Posterior vena cava (tissue), 2 donors: ENCODE data around the gene GPRC5B. TPM values are rescaled to one million over a fixed set of nuclear protein-coding genes. Genes with fewer than 3 reads are reported as not detected.

Experiments used
- DNase-seq: peaks from one replicate; pipeline ENCODE4 v3.0.0-alpha.2; 2020; ENCODE audit warnings: low spot score
- intact Hi-C, 2 donors: fragments of 100-400 bp; cut with DNase I; formaldehyde crosslinking; loops; one replicate each; pipeline versions ENCODE4 v1.14.1 to v1.14.2; 2022 to 2023
- total RNA-seq, 2 donors: library from RNA; stranded (reverse); fragmentation: NEBNext Ultra II Directional; extraction: Animal tissue kit (Norgen Biotek cat#: 25700); gene quantifications; one replicate each; pipeline ENCODE4 v1.2.1, GENCODE V29; 2021
- donor health status: DM: yes; HTN: yes; CAD: no.
- donor health status: DM: yes; HTN: yes; CAD: no.

GPRC5B gene
- total RNA-seq, 2 donors from 2014 or later: 21.9 to 31.4 TPM

DNA sequence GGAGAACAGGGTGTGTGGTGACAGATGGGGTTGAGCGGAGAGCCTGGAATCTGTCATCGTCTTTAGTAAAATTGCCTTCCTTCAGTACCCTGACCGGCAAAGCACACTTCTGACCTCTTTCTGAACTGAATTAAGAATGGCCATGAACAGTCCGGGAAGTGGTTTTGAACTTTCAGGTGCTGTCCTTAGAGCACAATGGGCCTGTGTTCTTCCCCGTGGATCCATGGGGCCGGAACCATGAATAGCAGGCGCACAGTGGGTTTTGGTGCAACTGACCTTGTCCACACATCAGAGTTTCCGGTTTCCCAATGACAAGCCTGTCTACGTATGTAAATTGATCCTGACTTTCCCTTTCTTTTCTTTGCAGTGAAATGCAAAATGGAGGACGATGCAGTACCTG, 28.5 kb downstream of the GPRC5B start:
- DNase-seq: no peak
- intact Hi-C loops: no loop called here

DNA sequence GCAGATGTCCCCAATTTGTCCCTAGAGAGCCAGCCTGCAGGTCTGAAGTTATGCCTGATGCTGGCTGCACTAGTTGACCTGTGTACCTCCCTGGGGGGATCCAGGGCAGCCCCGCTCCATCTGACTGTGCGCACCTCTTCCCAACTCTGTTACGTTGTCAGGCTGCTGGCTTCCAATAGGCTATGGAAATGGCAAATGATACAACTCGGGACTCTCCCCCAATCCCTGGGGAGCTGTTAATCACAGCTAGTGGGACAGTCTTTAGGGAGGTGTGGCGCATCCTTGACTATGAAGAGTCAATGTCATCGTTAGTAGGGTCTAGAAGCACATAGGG, 30.1 kb downstream of the GPRC5B start:
- intact Hi-C loops: no loop called here
- DNase-seq: no peak

DNA sequence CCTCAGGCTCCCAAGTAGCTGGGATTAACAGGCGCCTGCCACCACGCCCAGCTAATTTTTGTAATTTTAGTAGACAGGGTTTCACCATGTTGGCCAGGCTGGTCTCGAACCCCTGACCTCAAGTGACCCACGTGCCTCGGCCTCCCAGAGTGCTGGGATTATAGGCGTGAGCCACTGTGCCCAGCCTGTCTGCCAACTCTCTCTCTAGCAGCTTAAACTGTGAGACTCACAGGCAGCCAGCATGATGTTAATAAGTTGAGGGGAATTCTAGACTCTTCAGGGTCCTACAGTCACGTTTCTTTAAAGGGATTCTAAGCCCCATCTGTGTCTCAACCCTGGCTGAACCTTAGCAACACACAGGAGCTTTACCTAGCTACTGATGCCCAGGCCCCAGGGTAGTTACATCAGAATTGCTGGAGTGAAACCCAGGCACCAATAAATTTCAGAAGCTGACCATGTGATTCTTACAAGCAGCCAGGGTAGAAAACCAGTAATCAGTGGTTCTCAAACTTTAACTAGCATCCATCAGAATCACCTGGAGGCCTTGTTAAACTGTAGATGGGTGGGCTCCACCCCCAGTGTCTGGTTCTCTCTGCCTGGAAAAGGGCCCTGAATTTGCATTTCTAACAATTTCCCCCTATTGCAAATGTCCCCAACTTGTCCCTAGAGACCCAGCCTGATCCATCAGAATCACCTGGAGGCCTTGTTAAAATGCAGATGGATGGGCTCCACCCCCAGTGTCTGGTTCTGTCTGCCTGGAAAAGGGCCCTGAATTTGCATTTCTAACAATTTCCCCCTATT, 30.7 kb downstream of the GPRC5B start:
- intact Hi-C loops: no loop called here
- no peak for DNase-seq

DNA sequence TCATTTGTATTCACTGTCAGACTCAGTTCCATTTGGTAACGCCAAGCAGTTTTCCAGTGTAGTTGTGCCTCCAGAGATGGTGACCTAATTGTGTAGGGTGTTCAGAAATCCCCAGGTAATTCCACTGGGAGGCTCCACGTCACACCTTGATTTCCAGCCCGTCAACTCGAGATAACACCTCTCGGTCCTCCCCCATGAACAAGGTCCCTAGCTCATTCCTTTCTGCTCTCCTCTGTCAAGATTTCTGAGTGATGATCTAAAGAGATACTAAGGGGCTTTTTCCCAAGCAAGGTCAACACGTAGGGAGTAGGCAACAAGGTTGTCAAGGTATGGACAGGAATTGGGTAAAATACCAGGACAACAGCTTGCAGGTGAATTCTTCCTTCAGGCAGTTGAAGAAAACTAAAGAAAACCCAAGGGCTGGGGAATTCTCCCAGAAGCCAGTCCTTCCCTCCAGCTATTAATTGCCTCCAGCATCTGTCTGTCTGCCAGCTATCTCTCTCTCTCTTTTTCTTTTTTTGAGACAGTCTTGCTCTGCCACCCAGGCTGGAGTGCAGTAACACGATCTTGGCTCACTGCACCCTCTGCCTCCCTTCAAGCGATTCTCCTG, 31.4 kb downstream of the GPRC5B start:
- intact Hi-C loops: no loop called here
- DNase-seq: no peak

DNA sequence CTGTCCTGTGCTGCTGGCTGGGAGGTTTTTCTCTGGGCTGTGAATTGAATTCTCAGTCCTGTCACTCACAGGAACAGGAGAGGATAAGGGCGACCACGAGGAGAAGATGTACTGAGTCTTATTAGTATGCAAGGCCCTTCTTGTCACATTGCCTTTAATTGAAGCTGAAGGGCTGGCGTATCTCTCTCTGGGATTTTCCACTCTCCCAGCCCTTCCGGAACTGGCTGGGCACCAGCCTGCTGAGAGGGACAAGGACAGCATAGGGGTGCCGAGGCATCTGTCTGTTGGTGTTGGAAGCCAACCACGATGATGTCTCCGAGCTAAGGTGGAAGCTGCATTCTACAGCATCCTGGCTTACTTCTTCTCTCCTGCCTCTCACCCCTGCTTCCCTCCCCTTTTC, 33.2 kb downstream of the GPRC5B start:
- no peak for DNase-seq
- intact Hi-C loops: no loop called here

DNA sequence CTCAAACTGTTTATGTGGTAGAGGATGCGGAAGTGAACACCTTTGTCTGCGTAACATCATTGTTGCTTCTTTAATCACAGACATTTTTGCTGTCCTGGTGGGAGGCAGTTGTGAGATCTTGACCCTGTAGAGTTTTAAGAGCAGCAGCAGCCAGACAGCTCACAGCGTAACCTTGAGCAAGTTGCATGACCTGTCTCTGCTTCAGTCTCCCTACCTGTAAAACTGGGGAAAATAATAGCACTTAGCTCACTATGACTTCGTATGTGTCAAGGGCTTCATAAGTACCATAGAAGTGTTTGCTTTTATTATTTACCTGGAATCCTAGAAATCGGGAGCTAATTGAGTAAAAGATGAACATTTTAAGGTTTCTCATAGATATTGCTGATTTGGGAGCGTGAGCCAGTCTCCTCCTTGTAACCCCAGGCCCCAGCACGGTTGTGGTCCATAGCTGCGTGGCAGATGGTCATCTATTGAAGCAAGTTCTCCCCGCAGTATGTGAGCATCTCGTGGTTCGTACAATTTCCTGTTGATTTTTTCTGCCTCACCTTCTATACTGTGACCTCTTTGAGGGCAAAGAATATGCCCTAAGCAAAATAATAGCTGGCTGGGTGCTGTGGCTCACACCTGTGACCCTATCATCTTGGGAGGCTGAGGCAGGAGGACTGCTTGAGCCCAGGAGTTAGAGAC, 34.4 kb downstream of the GPRC5B start:
- no peak for DNase-seq
- intact Hi-C loops: loop anchor here in 1 of 2 donors (1.0 kb wide), 1 partner anchor 12 kb away; no protein-coding TSS in a partner anchor

DNA sequence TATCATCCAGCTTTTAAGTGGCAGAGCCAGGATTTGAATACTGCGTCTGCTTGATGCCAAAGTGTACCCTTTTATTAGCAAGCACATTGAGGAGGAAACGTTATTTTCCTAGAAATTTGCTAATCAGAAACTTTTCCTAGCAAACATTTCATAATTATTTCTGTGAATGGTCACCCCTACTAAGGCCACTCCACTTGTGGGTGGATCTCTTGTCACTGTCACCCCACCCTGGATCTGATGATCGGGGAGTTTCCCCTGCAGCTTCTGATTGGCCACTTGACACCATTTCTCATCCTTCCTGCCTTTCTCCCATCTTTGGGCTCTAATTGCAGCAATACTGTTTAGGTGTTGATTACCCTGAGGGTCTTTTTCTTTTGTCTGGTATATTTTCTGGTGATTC, 35.9 kb downstream of the GPRC5B start:
- no peak for DNase-seq
- intact Hi-C loops: no loop called here

DNA sequence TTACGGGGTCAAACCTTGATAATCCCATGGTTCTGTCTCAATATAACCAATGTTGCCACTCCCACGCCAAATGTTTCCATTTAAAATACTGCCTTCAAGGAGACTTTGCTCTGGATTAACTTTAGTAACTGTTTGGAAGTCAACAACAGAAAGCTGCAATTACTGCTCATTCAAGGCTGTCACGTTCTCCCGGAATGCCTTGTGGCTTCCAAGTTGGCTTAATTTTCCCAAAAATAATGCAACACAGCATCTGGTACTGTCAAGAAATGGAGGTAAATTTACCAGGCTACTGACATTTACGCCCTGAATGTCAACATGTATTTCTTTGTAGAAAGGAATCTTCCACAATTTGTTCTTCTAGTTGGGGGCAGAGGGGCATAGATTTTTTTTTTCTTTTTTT, 38.2 kb downstream of the GPRC5B start:
- no peak for DNase-seq
- intact Hi-C loops: no loop called here

DNA sequence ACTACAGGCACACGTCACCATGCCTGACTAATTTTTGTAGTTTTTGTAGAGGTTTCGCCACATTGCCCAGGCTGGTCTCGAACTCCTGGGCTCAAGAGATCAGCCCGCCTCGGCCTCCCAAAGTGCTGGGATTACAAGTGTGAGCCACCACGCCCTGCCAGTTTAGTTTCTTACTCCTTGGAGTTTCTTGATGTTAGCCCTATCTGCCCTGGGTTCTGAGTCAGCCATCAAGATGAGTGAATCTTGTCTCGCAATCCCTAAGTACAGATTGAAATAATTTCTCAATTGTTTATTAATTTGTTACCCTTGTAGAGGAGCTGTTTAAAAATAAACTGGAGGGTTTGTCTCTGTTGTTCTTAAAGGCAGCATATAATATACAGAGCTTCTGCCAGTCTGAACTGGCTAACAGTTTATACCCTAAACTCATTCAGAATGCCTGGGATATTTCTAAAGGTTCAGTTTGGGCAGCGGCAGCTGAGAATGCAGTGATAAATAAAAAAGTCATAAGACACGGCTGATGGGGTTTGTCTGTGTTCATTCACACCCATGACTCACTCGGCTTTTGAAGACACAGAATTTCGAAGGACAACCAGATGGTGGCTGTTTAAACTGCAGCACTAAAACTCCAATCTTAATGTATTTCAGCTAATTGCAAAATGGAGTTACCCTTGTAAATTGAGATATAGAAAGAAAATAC, 39.6 kb downstream of the GPRC5B start:
- DNase-seq: no peak
- intact Hi-C loops: no loop called here

DNA sequence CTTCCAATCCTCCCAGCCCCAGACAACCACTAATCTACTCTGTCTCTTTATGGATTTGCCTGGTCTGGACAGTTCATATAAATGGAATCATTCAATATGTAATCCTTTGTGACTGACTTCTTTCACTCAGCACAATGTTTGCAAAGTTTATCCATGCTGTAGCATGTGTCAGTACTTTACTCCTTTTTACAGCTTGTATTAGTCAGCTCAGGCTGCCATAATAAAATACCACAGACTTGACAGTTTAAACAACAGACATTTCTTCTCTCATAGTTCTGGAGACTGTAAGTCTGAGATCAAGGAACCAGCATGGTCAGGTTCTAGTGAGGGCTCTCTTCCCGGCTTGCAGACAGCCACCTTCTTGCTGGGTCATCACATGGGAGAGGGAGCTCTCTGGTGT, 41.3 kb downstream of the GPRC5B start:
- intact Hi-C loops: no loop called here
- DNase-seq: no peak

DNA sequence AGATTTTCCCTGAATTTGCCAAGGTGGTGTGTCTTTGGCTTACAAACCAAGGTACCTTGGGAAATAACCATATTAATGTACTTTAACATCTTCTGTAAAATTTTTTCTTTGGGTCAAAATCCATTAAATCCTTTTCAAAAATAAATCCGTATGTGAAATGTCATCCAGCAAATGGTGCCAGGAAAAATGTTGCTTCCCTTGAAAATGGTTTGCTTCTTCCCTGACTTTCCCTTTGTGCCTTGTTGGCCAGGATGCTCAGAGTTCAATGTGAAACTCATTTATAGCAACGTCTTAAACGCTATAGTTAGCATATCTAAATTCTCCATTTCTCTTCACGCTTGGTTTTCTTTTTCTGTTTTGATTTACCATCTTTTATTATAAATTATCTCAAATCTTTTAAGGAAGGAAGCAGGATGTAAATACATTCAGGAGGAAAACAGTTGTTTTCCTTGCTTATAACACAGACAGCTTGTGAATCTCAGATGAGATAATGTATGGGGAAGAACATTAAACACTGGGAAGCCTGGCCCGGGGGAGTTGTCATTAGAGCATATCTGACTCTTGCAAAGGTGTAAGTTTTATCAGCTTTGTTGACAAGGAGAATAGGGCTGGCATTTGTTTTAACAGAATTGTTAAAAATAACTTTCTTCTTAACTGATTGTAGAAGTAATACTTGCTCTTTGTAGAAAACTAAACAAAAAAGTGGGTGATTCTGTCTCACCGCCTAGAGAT, 42.1 kb downstream of the GPRC5B start:
- intact Hi-C loops: no loop called here
- no peak for DNase-seq

DNA sequence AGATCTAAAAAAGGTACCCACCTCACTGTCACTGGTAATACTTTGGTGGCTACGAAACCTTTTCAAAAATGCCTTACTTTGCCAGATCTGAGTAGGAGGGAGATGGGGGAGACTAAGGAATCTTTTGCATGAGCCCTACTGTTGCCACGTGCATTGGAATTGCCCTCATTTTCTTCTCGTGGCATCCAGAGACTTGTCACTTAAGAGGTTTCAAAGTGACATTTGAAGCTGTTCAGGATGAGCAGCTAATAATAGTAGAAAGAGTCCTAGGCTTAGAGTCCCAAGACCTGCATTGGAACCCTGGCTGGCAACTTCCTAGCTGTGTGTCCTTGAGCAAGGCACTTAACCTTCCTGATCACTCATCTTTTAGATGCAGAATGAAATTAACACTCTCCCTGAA, 43.5 kb downstream of the GPRC5B start:
- no peak for DNase-seq
- intact Hi-C loops: no loop called here

DNA sequence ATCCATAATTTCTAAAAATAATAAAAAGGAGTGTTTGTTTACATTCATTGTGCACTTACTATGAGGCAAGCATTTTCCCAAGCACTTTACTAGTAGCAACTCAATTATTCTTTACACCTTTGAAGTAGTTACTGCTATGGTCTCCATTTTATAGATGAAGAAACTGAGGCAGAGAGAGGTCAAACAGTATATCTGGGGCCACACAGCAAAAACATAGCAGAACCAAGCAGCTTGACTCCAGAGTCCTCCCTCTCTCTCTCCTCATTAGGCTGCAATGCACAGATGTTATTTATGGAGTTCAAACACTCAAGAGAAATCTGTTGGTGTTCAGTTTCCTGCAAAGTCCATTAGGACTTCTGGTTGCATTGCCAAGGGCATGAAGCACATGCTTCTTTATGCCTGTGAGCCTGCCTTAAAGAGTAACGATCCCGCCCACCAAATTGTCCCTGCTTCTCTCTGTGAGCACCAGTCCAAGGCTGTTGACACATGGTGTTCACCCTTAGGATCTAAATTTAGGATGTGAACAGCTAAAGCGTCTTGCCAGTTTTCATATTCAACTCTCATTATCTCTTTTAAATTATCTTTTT, 44.0 kb downstream of the GPRC5B start:
- no peak for DNase-seq
- intact Hi-C loops: no loop called here

DNA sequence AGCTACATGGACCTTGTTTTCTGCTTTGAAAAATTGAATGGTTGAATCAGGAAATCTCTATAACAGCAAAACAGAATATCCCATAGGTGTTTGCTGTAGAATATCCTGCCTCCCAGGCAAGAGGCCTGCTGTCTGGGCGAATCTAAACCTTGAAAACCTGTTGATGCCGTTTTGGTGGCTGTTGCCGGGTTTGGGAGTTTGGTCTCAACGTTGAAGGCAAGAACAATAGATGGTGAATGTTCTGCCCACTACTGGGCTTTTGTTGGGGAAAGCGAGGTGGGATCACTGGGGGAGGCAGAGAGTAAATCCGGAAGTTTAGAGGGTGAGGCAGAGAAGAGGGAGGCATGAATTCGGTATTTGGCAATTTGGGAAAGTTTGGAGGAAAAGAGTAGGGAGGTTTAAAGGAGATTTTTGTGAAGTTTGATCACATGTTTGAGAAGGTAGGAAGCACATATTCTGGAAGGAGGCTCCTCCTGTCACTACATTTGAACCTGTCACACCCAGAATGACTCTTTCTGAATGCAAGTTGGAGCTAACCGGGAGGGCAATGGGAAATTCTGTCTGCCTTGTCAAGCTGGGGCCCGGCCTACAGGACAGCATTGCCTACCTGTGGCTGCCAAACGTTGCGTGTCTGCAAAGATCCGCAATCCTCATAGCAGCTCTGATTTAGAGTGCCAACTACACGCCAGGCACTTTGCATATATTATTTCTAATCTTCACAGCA, 46.5 kb downstream of the GPRC5B start:
- no peak for DNase-seq
- intact Hi-C loops: loop anchor here in 1 of 2 donors (1.0 kb wide), 1 partner anchor 12 kb away; no protein-coding TSS in a partner anchor

DNA sequence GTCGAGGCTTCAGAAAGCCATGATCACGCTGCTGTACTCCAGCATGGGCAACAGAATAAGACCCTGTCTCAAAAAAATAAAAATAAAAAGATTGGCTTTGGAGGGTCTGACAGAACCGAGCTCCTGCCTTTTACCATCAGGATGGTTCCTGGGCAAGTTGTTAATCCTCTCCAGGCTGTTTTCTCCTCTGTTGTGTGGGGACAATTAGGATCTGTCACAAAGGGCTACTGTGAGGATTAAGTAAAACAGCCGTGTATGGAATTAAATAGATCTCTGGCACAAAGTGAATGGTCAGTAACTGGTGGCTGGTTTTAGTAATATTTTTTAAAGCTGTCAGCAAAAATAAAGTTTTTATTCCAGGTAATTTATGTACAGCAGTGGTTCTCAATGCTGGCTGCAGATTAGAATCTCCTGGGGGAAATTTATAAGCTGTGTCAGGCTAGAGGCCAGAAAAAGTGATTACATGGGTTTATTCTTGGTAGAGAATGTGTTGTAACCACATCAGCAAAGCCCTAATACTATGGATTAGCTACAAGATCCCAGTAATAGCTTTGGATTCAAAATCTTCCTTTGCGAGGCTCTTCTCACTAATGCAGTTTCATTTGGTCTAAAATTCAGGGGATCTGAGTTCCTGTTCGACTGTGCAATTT, 47.2 kb downstream of the GPRC5B start:
- no peak for DNase-seq
- intact Hi-C loops: no loop called here

DNA sequence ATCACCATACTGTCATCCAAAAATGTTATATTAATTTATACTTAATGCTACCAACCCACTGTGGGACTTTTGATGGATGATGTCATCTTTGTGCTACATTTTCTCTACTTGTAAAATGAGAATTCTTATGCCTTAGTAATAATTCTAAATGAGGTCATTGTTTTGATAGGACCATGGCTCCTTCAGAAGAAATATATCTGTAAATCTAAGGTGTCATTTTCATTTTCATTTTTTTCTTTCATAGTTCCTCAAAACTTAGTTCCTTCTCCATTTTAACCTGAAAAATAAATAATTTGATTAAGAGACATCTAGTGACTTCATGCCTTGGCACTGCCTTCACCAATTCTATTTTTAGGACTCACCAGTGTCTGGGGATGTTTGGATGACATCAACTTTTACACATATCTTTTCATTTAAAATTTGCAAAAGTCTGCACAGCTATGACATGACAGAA, 48.7 kb downstream of the GPRC5B start:
- intact Hi-C loops: no loop called here
- DNase-seq: no peak

DNA sequence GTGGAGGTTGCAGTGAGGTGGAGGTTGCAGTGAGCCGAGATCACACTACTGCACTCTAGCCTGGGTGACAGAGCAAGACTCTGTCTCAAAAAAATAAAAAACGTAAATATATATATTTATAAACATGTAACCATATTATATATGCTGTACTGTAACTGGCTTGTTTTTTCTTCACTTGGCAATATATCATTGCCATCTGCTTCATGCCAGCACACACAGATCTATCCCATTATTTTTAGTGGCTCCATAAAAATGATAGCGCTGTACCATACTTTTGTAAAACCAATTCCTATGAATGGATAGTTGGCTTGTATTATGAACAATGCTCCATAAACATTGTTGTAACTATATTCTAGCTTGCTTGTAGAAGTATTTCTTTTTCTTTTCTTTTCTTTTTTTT, 49.5 kb downstream of the GPRC5B start:
- no peak for DNase-seq
- intact Hi-C loops: no loop called here

DNA sequence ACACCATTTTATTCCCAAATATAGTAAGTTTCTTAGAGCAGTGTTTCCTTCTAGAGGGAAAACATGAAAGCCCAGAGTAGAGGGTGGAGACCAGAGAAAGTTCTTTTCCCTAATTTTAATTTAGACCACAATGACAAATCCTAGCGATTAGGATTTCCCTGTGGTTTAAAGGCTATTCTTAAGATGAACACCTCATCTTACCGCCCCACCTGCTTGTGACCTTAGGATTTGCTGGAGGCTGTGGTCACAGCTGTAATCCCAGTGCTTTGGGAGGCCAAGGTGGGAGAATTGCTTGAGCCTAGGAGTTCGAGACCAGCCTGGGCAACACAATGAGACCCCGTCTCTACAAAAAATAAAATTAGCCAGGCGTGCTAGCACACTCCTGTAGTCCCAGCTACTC, 51.1 kb downstream of the GPRC5B start:
- DNase-seq: no peak
- intact Hi-C loops: no loop called here
